SH-SY5Y (cell line): ENCODE measurements around the gene ENO3.

Source experiments
- GATA2 ChIP-seq: IDR thresholded peaks from 2 replicates; pipeline ENCODE4 v1.6.1; 2011; ENCODE audit warnings: mild to moderate bottlenecking, low read depth, low read length
- GATA3 ChIP-seq: IDR thresholded peaks from 2 replicates; pipeline ENCODE4 v1.6.1; 2011; ENCODE audit warnings: low read depth, mild to moderate bottlenecking, low read length, moderate library complexity

- no peak for TF ChIP-seq GATA3
- TF ChIP-seq GATA2 = no peak
These were observed 14.5 kb upstream of the ENO3 start for GRCh38 chr17:4936436-4936835.
